ENCODE results near the gene SIGLEC15. TPM values are rescaled to one million over a fixed set of nuclear protein-coding genes. Genes with fewer than 3 reads are reported as not detected.
A peak's percentile ranks its signal among the peaks of the same experiment; 100 is the strongest.

The SIGLEC15 gene, protein sequence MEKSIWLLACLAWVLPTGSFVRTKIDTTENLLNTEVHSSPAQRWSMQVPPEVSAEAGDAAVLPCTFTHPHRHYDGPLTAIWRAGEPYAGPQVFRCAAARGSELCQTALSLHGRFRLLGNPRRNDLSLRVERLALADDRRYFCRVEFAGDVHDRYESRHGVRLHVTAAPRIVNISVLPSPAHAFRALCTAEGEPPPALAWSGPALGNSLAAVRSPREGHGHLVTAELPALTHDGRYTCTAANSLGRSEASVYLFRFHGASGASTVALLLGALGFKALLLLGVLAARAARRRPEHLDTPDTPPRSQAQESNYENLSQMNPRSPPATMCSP
- total RNA-seq (2014; rRNA removed; shearing (Covaris generic); ENCODE audit: low replicate concordance), result 0.13 TPM in 1 of 2 replicates, not detected in the other

DNA sequence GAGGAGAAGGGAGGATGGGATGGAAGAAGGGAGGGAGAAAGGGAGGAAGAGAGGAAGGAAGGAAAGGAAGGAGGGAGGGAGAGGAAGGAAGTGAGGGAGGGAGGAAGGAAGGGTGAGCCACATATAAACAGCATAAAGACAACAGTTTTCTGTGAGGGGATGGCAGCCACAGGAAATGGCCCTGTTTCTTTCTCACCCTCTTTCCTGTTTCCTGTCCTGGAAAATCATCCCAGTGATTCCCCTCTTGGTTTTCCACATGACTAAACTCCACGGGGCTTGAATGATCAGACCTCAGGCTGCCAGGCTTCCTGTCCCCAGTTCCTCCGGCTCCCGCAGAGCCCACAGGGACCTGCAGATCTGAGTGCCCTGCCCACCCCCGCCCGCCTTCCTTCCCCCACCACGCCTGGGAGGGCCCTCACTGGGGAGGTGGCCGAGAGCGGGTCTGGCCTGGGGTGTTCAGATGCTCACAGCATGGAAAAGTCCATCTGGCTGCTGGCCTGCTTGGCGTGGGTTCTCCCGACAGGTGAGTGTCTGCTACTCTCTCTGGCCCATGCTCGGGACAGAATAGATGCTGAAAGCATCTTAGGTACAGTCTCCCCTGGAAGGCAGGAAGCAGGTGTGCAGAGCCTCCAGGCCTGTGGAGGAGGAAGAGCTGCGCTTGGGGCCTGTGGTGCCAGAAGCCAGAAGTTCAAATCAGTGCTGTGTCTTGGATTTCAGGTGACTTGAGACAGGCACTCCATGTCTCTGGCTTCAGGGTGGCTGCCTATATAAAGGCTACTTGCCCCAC lies at the start of gene SIGLEC15:
TSS of gene SIGLEC15 (plus strand) at position 418 of the 787 bp plus-strand sequence. CDS start at position 472, 54 bp downstream.
- DNase-seq, result no peak
- Histone ChIP-seq H3K4me3 (no peak within 1 kb of the TSS), H3K9me3 (no peaks in the 10 kb centered on the region), H3K27me3 (no peaks in the 10 kb centered on the region), H3K36me3 (no peaks in the 10 kb centered on the region)

DNA sequence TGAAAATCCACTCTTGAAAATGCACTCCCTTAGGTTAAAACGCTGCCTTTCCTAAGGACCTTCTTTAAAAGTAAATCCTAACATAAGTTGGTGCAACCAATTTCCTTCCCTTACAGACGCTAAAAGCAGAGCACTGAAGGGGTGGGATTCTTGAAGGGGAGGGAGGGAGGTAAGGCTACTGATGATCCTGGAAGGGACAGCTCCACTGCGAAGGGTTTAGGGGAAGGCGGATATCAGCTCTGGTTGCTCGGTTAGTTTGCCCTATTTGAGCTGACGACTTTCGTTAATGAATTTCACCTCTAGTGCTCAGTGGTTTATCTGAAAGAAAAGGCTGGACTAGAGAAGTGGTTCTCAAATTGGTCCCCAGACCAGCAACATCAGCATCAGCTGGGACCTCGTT lies 49.7 kb upstream of the SIGLEC15 start:
- Histone ChIP-seq H3K36me3 (no peaks in the 10 kb centered on the region), H3K9me3 (peaks cover 8% of the 10 kb centered on the region), H3K27me3 (no peaks in the 10 kb centered on the region), H3K4me3 (peak overlapping the region; percentile 46)
- no peak for DNase-seq

DNA sequence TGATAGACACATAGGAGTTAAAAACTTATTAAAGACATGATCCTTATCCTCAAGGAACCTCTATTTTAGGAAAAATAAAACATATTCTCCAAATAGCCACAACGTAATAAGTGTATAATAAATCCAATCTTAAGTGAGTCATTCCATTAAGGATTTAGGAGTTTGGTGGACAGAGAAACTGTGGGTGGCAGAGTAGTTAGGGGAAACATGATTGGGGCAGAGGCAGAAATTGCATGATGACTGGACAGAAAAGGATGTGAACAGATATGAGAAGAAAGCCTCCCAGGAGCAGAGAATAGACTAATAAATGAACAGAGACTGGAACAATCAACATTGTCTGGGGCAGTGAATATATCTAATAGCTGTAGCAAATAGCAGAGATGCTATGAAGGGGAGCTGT lies 48.1 kb upstream of the SIGLEC15 start:
- Histone ChIP-seq H3K27me3 (no peaks in the 10 kb centered on the region), H3K4me3 (no peak overlapping the region), H3K9me3 (peaks cover 8% of the 10 kb centered on the region), H3K36me3 (no peaks in the 10 kb centered on the region)
- DNase-seq, result peak; percentile 39

DNA sequence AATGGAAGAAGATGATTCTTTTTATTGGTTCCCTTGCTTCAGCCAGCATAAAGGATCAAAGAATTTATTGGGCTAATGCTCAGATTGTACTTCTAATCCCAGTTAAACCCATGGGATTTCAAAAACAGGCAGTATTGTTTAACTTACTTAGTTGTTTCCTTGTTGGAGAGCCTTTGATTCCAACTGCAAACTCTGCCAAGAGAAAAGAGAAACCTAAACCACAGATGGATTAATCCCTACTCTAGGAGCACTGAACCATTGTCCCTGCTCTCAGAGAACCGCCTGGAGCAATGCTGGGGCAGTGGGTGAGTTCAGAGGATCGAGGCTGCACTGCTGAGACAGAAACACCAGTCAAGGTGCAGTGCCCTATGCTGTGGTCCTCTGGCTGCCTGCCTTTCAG lies 44.9 kb upstream of the SIGLEC15 start:
- Histone ChIP-seq H3K4me3 (no peak overlapping the region), H3K9me3 (peaks cover 8% of the 10 kb centered on the region), H3K27me3 (no peaks in the 10 kb centered on the region), H3K36me3 (no peaks in the 10 kb centered on the region)
- DNase-seq, result peak; percentile 57

DNA sequence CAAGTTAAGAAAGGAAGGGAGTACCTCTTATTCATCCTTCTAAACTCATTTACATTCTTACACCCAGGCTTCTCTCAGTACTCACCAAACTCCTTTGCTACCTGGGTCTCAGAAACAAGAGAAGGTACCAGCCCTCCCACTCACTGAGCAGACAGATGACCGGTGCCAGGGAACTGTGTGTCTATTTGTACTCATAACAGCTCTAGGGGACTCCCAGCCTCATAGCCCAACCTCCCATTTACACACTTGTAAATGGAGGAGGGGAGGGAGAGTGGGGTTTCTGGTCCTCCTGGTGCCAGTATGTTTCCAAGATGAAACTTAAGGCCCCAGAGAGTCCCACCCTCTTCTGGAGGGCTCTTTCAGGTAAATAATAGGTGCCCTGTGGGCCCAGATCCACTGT lies 42.8 kb upstream of the SIGLEC15 start:
- no peaks in the 10 kb centered on the region for H3K36me3 ChIP-seq
- no peaks in the 10 kb centered on the region for H3K27me3 ChIP-seq
- DNase-seq, result no peak
- H3K4me3 ChIP-seq, result no peak overlapping the region
- H3K9me3 ChIP-seq, result peaks cover 8% of the 10 kb centered on the region

DNA sequence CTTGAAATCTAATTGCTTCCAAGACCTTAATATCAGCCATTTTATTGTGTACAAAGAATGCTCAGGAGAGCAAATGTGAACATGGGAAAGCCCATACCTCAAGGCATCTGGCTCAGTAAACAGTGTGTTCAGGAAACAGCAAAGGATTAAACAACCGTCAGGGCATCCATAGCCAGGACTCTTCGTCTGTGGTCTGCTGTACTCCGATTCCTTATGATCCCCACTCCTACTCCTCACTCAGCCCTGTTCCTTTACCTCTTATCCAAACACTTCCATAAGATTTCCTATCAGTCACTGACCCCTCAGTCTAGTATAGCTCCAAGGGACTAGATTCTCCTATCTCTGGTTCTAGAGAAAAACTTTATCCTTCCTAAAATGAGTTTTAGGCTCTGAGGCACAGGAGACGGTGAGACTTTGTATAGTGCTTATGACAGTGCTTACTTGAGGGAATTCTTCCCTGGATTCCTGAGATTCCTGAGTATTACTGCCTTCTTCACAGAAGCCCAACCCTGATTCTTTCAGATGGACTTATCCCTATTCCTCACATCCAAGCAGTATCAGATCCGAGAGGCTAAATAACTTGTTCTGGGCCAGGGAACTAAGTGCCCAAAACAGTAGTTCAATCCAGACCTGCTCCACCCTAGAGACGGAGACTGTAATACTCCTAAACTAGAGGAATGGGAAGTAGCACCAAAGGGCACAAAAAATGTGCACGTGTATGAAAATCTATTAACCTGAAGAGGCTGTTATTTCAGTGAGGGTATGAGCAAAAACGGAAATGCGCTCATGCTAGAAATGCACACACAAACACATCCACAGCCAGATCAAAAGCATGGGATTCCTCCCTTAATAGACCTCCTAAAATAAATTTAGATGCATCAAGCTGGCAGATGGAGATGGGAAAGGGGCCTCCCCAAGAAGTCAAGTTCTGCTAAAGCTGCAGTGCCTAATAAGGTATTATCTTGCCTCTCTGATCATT lies 42.1 kb upstream of the SIGLEC15 start:
- H3K27me3 ChIP-seq, result no peaks in the 10 kb centered on the region
- peaks cover 3% of the 10 kb centered on the region for H3K9me3 ChIP-seq
- no peak overlapping the region for H3K4me3 ChIP-seq
- DNase-seq, result no peak
- H3K36me3 ChIP-seq, result no peaks in the 10 kb centered on the region

DNA sequence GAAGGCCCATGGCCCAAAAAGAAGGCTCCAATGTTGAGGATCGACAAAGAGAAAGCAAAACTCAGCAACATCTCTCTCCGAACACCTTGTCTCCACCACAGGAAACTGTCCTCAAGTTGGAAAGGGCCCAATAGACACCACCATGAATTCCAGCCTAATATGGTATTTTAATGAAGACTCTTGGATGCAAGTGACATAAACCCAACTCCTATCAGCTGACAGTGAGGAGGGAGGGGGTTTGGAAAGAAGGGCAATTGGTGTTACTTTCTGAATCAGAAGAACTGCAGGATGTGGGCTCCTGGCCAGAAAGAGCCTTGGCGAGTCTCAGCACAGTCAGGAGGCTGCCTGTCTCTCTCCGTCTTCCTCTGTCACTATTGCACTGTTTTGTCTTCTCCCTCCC lies 40.3 kb upstream of the SIGLEC15 start:
- Histone ChIP-seq H3K9me3 (no peaks in the 10 kb centered on the region), H3K27me3 (no peaks in the 10 kb centered on the region), H3K4me3 (no peak overlapping the region), H3K36me3 (no peaks in the 10 kb centered on the region)
- peak; percentile 61 for DNase-seq

DNA sequence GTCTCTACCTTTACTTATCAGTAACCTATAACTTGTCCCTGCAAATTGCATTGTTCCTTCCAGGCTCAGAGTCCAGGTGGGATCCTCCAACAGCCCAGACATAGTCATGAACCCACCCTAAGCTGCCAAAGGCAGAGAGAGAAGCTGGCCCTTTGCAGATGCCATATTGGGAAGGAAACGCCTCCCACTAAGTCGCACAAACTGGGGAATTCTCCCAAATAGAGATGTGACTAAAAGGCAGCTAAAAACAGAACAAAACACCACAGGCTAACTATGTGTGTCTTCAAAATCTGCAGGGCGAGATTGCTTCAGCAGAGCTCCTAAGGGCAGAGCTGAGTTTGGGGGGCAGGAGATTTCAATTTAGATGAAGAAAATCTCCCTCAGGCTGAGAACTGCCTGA lies 38.5 kb upstream of the SIGLEC15 start:
- no peaks in the 10 kb centered on the region; the same call in 1 of the 2 replicates for H3K36me3 ChIP-seq
- peaks cover 3% of the 10 kb centered on the region; the same call in 1 of the 2 replicates for H3K9me3 ChIP-seq
- no peak overlapping the region for H3K4me3 ChIP-seq
- no peak for DNase-seq
- no peaks in the 10 kb centered on the region for H3K27me3 ChIP-seq

DNA sequence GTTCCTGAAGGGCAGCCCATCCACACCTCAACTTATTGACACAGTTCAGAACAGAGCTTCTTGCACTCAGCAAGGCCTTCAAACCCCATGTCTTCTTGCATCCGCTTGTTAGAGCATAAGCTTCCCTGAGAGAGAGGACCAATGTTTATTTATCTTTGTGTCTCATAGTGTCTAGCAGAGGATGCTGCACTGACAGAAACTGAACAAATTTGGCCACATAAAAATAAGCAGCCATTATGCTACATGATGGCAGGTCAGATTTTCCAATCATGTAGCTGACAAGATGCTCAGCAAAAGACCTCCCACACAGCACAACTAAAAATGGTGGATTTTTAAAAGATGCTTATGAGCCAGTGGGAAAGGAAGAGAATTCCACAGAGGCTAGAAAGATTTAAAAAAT lies 38.1 kb upstream of the SIGLEC15 start:
- Histone ChIP-seq H3K4me3 (no peak overlapping the region), H3K9me3 (peaks cover 5% of the 10 kb centered on the region; the same call in 1 of the 2 replicates), H3K36me3 (no peaks in the 10 kb centered on the region; the same call in 1 of the 2 replicates), H3K27me3 (no peaks in the 10 kb centered on the region)
- no peak for DNase-seq

DNA sequence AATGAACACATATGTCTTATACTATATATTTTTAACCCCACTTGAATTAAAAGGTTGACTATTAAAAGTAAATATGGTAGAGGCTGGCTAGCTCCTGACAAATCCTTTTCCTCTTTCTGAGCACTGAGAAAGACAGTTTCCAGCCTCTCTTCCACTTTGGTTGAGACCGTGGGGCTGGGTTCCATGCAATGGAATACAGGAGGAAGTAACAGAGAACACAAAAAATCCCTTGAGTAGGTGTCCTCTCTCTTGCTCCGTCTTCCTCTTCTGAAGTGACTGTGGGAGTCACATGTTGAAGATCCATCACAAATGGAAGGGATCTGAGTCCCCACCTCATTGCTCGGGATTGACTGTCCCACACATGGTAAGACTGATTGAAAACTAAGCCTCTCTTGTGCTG lies 36.6 kb upstream of the SIGLEC15 start:
- Histone ChIP-seq H3K27me3 (no peaks in the 10 kb centered on the region), H3K4me3 (no peak overlapping the region), H3K36me3 (no peaks in the 10 kb centered on the region; the same call in 1 of the 2 replicates), H3K9me3 (peaks cover 8% of the 10 kb centered on the region; the same call in 1 of the 2 replicates)
- DNase-seq, result no peak

DNA sequence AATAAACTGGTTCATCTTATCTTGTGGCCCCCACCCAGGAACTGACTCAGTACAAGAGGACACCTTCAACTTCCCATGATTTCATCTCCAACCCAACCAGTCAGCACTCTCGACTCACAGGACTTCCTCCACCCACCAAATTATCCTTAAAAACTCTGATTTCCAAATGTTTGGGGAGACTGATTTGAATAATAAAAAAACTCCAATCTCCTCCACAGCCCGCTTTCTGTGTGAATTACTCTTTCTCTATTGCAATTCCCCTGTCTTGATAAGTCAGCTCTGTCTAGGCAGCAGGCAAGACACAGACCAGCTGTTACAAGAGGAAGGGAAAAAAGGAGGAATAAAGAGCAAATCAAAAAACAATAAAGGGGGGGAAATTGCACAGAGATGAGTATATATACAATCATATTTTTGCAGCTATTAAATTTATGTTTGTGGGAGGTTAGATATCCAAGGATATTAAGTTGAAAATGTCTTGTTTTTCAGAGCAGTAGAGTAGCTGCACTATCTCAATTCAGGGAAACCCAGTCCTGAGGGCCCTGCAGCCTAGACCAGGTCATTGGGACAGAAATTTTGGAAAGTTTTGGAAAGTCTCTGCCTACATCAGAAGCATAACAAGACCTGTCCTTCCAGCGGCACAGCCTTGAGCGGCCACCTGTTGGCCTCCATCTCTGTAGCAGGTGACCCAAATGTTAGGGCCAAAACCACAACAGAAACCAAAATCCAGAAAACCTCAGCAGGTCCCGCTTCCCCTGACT lies 32.8 kb upstream of the SIGLEC15 start:
- Histone ChIP-seq H3K4me3 (no peak overlapping the region), H3K27me3 (no peaks in the 10 kb centered on the region), H3K9me3 (peaks cover 8% of the 10 kb centered on the region), H3K36me3 (no peaks in the 10 kb centered on the region; the same call in 1 of the 2 replicates)
- no peak for DNase-seq

DNA sequence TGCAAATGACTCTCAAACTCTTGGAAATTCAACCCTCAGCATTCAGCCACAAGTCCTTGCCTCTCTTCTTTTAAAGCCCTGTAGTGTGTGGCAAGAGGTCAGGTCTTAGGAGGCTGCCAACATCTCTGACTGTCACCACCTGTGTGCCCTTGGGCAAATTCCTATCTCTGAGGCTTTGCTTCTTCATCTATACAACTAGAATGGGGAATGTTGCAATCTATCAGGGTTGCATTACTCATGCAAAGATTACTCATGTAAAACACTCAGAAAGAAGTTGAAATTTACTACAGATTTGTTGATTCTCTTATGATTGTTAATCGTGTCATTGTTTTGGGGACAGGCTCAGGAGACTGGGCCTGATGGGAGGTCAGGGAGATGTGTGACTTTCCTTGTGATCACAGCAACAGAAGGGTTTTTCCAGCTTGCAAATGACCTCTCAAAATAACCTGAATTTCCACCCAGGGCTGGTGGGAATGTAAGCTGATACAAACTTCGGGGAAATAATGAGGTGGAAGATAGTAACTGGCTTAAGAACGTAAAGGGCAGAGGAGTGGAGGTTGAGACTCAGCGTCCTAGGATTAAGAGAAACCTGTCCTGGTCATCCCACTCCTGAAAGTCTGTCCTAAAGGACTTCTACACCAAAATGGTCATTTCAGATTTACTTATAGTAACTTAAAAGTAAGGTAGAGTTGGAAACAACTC lies 32.1 kb upstream of the SIGLEC15 start:
- peak; percentile 76 for DNase-seq
- peaks cover 13% of the 10 kb centered on the region for H3K9me3 ChIP-seq
- H3K36me3 ChIP-seq, result no peaks in the 10 kb centered on the region; the same call in 1 of the 2 replicates
- no peaks in the 10 kb centered on the region for H3K27me3 ChIP-seq
- H3K4me3 ChIP-seq, result no peak overlapping the region

DNA sequence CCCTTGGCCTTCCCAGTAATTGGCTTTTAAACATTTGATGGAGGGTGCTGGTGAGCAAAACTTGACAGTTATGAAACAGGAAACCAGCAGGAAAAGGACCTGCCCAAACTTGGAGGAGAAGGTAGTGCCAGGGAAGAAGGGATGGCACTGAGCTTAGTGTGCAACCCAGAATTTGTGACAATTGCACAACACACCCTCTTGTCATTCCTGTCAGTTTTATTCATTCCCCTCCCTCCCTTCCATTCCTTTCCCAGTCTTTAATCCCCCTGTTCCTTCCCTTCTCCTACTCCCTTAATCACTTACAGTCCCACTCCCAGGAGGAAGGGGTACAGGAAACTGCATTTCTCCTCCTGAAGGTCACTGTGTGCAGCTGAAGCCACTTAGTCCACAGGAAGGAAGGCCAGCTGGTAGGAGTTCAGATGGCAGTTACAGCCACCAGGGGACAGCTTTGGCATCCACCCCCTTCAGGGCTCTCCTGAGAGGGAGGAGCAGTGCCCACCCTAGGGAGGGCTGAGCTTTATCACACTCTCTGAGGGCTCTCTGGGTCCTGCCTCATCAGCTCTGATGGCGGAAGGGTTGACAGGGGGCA lies 24.0 kb upstream of the SIGLEC15 start:
- DNase-seq, result no peak
- Histone ChIP-seq H3K36me3 (peaks cover 10% of the 10 kb centered on the region), H3K9me3 (peaks cover 39% of the 10 kb centered on the region), H3K4me3 (no peak overlapping the region), H3K27me3 (no peaks in the 10 kb centered on the region)

DNA sequence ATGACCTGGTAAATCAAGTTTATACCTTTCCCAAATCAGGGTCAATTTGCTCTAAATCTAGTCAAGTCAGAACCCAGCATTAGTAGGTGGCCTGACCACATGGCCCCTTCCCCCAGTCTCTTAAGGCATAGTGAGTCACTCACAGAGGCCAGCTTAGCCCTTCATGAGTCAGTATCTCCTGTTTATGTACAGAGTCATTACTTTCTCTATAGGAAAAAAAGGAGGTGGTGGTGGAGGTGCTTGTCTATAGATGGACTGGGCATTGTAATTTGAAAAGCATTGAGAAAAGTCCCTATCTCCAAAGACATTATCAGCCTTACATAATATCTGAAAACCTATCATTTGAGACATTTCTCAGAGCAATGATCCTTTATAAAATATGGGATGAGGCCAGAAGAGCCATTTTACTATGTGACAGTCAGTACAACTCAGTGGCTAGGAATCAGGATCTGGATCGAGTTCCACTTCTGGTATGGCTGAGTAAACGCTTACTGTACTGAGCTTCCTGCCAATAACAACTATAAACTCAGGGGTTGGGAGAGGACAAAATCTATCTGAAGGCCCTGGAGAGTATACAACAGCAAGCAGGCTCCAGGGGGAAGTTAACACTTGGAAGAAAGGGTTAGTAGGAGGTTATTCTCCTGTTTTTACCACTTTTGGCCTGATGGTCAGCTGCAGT lies 22.5 kb upstream of the SIGLEC15 start:
- H3K4me3 ChIP-seq, result no peak overlapping the region
- no peaks in the 10 kb centered on the region for H3K27me3 ChIP-seq
- peak; percentile 90 for DNase-seq
- peaks cover 10% of the 10 kb centered on the region for H3K36me3 ChIP-seq
- peaks cover 40% of the 10 kb centered on the region for H3K9me3 ChIP-seq
